Activated CD4-positive, CD25-positive, alpha-beta regulatory T cell treated with anti-CD3 and anti-CD28 coated beads, Interleukin-2, amount 50 U/mL, for 72 hours (primary cell): ENCODE results near the gene FBXO11.
A peak's percentile ranks its signal among the peaks of the same experiment; 100 is the strongest.
"Not testable (repeated sequence)": the region's sequence is repeated elsewhere in the genome, so short reads cannot be mapped to it uniquely, and the experiment has no call there.

Experiments used
- DNase-seq: peaks from one replicate; pipeline ENCODE4 v3.0.0; 2021

The FBXO11 gene

DNA sequence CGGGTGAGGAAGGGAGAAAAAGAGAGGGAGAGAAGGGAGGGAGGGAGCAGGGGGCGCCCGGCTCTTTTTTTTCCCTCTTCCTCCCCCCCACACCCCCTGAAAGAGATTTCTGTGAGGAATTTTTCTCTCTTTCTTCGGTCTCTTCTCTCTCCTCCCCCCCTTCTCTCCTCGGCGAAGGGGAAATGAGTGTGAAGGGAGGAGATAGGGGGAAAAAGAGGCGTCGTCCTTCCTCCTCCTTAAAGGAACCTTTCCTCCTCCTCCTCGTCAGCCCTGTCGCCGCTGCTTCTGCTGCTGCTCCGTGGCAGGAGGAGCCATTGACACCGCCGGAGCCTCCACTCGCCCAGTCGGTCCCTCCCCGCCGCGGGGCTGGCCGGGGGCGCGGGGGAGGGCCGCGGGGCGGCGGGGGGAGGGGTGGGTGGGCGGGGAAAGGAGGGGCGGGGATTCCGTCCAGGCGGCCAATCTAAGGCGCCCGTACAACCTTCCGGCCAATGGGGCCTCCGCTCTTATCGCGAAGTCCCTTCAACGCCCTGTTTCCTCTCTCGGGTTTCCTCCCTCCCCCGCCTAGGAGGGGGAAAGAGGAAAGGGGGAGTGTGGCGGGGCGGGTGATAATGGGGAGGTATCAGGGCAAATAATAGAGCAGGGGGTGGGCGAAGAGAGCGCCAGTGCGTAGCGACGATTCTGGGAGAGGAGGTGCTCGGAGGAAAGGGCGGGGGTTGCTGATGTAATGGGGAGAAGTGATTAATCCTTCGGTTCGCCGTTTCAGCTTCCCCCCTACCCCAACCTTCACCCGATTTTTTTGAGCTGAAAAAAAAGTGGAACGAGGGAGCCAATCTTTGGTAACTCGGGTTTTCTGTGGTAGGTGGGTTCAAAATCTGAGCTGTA is at the start of gene FBXO11:
Gene FBXO11 (minus strand): TSS at position 342 of the 882 bp plus-strand sequence. CDS start 778 bp downstream, outside the sequence.
- DNase-seq: peak; percentile 91

DNA sequence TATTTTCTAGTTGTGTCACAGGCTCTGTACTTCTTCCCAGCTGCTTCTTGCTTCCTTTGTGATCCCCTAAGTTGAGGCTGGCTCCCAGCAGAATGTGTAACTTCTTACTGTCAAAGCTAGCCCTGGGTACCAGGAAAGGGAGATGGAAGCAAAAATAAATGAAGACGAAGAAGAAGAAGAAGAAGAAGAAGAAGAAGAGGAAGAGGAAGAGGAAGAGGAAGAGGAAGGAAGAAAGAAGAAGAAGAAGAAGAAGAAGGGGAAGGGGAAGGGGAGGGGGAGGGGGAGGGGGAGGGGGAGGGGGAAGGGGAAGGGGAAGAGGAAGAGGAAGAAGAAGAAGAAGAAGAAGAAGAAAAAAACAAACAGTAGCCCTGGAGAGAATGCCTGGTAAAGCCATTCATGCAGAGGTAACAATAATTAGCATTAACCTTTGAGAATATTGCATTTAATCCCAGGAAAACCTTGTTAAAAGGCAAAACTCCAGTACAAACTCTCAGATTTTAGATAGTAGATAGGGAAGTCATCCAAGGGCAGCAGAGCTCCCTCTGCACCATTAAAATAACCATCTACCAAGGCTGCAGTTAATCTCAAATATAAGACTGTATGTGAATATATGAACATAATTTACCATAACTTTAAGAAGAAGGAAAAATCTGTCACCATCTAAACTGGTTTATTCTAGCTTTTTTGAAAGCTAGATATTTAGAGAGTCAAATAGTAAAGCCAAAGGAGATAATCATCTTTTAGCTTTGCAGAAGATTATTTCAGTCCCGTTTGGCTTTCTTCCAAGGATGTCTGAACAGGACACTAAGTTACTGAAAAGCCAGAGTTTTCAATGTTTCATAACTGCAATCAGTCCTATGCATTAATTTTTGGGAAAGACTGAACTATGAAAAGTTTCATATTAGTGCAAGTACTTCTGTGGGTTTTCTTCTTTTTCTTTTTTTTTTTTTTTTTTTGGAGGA is 44.3 kb upstream of the FBXO11 start:
- no peak for DNase-seq

GRCh38 chr2:47946593-47946992 is 40.3 kb upstream of the FBXO11 start:
- DNase-seq: no peak

GRCh38 chr2:47945046-47945781 is 38.9 kb upstream of the FBXO11 start:
- no peak for DNase-seq

- DNase-seq: no peak
Measured at GRCh38 chr2:47941936-47942335, 35.6 kb upstream of the FBXO11 start.

GRCh38 chr2:47937677-47938076 is 31.4 kb upstream of the FBXO11 start:
- DNase-seq: no peak

GRCh38 chr2:47935071-47935470 is 28.8 kb upstream of the FBXO11 start:
- no peak for DNase-seq

- no peak for DNase-seq
Measured at GRCh38 chr2:47918043-47918442, 11.7 kb upstream of the FBXO11 start.

DNA sequence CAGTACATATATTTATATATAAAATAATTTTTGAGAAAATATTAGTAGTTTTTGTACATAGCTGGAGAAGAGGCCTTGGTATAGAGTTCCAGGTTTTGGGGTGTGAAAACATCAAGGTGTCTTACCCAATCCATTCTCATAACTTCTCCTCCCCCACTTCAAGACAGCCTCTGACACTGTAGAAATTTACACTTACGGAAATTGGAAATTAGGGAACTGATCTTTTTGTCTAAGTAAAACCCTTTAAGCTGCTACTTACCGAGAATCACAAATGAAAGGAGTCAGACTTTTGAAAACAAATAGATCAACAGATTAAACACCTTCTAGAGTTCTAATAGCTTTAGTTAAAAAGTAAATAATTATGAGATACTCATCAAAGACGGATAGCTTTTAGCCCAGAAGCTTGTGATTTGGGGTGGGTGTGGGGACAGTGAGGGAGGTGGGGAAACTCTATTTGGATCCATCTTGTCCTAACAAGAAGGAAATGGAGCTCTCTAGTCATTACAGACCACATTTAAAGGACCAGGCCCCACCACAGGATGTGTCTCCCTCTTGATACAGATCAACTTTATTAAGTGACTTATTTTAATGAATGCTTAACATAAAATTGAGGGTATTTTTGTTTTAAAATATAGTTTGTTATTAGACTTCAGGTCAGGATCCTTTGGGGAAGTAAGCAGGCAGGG is 11.1 kb upstream of the FBXO11 start:
- no peak for DNase-seq

GRCh38 chr2:47916412-47916811 is 10.1 kb upstream of the FBXO11 start:
- DNase-seq: no peak

GRCh38 chr2:47910662-47911061 is 4.4 kb upstream of the FBXO11 start:
- DNase-seq: not testable (repeated sequence)

GRCh38 chr2:47908682-47909081 is 2.4 kb upstream of the FBXO11 start:
- DNase-seq: no peak

DNA sequence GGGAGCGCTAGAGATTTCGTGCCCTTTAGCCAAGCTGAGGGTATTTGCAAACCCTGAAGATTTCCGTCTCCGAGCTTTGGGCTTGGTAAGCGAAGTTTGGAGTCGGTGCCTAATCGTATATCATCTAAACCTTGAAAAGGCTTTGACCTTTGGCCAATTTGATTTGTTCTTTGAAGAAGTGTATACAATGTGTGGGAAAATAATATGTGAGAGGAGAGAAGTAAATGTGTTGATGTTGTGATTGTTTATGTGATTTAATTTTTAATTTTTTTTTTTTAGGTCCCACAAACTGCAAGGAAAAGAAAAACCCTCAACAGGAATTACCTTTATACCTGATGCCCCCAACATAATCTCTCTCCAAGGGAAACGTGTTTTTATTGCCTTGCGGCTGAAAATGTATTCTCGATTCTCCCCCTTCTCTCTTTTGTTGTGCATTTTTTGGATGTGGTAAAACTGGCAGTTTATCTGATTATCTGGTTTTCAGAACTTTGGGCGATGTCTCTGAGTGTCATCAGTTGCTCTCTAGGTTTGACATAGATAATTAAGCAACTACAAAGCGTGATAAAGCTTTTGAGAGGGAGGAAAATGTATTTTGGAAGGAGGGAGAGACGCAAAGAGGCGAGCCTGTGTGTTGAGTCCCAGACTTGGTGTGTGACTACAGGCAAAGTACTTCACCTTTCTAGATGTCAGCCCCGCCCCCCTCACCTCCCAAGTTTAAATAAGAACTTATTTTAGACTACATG is 912 bp upstream of the FBXO11 start:
- no peak for DNase-seq

DNA sequence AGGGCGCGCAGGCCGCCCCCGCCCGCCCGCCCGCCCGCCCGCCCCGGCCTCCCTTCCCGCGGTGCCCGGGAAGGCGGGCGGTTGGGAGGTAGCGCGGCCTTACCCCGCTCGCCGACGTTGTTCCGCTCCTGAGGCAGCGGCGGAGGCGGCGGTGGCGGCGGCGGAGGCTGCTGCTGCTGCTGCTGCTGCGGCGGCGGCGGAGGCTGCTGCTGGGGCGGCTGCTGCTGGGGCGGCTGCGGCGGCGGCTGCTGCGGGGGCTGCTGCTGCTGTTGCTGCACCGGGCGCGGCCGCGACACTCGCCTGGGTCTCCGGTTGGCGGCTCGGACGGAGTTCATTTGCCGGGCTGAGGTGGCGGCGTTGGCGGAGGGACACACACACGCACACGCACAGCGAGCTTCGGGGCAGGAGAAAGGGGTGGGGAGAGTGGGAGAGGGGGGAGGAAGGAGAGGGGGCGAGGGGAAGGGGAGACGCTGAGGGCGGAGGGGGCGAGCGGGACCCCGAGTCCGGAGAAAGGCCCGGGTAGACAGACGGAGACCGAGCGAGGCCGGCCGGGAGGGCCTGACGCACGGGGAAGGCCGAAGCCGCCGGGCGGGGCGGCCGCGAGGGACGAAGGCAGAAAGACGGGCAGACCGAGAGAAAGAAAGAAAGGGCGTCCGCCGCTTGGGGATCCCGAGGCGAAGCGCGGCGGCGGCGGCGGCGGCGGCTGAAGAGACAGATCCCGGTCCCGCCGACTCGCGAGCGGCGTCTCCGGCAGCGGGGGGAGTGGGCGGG is 727 bp downstream of the FBXO11 start:
- DNase-seq: peak; percentile 71

GRCh38 chr2:47903781-47904490 is 2.4 kb downstream of the FBXO11 start:
- no peak for DNase-seq

DNA sequence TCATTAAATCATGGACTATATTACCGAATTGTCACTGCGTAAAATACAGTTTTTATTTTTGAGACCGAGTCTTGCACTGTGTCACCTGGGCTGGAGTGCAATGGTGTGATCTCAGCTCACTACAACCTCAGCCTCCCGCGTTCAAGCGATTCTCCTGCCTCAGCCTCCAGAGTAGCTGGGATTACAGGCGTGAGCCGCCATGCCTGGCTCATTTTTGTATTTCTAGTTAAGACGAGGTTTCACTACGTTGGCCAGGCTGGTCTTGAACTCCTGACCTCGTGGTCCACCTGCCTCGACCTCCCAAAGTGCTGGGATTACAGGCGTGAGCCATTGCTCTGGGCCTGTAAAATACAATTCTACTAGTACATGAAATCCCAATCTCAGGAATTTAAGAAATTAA is 4.4 kb downstream of the FBXO11 start:
- not testable (repeated sequence) for DNase-seq

- DNase-seq: no peak
Measured at GRCh38 chr2:47900857-47901256, 5.4 kb downstream of the FBXO11 start.

- no peak for DNase-seq
Measured at GRCh38 chr2:47899915-47900816, 6.1 kb downstream of the FBXO11 start.
